EH (cell line): ENCODE measurements around the gene NCOA6.
A peak's percentile ranks its signal among the peaks of the same experiment; 100 is the strongest.
"Not testable (repeated sequence)": the region's sequence is repeated elsewhere in the genome, so short reads cannot be mapped to it uniquely, and the experiment has no call there.

Experiments used
- DNase-seq: peaks from one replicate; pipeline ENCODE4 v3.0.0-alpha.2; 2015; ENCODE audit warnings: low read depth

The NCOA6 gene

DNA sequence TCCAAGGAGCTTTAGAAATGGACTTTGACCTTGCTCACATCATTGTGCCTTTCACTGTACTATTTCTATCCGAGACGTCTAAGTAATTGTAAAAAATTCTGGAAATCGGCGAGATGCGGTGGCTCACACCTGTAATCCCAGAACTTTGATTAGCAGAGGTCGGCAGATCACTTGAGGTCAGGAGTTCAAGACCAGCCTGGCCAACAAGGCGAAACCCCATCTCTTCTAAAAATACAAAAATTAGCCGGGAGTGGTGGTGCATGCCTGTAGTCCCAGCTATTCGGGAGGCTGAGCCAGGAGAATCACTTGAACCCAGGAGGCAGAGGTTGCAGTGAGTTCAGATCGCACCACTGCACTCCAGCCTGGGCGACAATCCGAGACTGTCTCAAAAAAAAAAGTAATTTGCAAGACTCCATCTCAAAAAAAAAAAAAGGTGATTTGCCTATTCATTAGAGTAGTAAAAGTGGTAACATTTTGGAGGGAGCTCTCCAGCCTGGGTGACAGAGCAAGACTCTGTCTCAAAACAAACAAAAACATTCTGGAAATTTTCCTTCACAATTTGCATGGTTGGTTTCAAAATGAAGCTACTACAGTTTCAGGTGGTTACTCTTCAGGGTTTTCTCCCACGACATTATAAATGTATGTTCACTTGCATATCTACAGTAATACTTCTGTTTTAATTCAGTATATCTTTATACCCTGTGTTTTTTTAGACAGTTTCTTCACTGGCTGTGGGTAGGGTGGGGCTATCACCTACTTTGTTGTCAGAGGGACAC is 106.0 kb downstream of the NCOA6 start:
- DNase-seq, result not testable (repeated sequence)

DNA sequence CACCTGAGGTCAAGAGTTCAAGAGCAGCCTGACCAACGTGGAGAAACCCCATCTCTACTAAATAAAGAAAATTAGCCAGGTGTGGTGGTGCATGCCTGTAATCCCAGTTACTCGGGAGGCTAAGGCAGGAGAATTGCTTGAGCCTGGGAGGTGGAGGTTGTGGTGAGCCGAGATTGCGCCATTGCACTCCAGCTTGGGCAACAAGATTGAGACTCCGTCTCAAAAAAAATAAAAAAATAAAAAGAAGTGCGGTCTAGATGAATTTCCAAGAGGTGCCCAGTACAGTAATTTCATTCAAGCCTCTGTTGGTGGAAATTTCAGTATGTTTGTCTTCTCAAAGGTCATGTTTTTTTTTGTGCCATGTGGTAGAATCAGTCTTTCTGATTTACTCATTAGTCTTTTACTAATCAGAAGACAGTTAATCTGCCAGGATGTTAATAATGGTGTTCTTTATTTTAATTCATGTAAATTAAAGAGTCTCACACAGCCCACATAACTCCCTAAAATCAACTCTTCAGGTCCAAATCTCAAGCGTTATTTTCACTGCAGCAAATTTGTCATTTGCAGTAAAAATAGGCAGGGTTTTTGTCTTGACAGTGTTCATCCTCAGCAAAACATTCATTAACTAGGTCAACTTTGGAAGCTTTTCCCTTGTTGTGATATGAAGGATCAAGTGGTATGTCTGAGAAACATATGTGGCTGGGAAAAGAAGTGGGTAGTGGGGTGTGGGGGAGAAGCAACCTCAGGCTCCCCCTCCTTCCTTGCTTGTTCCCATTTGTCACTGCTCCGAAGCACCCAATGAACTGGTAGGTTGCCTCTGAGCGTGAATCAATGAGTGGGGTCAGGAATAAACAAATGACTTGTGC is 108.0 kb downstream of the NCOA6 start:
- no peak for DNase-seq

DNA sequence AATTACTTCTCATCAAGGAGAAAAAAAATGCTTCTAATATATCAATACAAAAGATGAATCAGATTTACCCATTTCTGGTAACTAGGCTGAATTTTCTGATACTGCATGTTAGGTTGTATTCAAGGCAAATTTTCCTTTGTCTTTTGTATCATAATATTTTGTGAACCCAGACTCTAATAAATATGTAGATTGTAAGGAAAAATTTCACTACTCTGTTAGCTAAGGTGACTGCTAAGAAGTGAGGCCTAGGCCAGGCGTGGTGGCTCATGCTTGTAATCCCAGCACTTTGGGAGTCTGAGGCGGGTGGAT is 108.6 kb downstream of the NCOA6 start:
- DNase-seq, result no peak

DNA sequence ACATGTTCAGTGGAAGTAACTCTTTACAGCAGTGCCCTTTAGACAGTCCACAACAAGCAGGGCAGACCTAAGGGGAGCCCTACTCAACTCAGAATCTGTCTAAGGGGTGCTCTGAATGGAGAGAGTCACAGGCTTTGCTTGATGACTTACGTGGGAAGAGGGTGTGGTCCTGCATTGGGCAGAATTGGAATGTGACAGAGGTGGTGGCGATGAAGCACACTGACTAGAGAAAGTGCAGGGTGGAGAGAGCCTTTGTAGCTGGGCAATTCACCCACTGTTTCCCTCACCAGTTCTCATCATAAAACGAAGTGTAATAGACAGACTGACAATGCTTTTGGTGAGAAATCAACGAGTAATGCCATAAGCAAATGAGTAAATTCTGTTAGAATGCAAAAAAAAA is 110.1 kb downstream of the NCOA6 start:
- peak; percentile 23 for DNase-seq

DNA sequence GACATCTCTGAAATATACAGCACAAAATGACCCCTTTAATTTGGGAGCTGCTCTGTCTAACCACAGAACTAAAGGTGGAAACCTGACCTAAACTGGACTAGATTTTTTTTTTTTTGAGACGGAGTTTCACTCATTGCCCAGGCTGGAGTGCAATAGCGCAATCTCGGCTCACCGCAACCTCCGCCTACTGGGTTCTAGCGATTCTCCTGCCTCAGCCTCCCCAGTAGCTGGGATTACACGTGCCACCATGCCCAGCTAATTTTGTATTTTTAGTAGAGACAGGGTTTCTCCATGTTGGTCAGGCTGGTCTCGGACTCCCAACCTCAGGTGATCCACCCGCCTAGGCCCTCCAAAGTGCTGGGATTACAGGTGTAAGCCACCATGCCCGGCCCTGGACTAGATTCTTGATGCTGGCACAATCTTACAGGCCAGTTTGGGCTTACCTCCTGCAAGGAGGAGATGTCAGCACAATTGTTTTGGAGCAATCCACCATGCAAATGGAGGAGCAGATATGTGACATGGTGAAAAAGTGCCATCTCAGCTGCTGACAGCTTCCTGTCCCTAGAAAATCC is 111.4 kb downstream of the NCOA6 start:
- not testable (repeated sequence) for DNase-seq

DNA sequence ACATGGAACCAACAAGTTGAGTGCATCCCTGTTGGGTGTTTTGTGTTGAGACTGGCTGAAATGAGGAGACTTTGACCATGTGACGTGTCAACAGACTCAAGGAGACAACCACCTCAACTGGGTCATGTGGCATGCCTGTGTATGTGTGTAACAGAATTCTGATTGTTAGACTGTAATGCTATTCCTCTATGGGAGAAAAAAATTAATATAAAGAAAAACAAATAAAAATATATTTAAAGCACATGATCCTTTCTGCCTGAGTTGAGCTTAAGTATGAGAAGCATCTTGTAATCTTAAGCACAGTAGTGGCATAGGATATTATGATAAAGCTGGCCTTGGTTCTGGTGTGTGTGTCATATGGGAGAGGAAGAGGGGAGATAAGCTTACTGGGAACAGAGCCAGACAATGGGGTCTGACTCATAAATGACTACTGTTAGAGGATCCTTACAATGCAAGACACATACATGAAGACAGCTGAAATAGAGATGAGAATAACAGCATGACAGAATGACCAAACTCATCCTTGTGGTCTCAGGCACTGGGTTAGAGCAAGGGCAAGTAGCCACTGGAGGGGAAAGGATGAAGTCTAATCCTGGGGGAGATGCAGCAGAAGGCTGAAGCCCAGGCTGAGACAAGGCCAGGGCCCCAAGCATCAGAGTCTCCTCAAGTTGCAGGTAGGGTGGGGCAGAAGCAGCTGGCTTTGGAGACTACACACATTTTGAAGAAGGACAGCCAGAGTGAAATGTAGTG is 112.1 kb downstream of the NCOA6 start:
- DNase-seq, result peak; percentile 99

DNA sequence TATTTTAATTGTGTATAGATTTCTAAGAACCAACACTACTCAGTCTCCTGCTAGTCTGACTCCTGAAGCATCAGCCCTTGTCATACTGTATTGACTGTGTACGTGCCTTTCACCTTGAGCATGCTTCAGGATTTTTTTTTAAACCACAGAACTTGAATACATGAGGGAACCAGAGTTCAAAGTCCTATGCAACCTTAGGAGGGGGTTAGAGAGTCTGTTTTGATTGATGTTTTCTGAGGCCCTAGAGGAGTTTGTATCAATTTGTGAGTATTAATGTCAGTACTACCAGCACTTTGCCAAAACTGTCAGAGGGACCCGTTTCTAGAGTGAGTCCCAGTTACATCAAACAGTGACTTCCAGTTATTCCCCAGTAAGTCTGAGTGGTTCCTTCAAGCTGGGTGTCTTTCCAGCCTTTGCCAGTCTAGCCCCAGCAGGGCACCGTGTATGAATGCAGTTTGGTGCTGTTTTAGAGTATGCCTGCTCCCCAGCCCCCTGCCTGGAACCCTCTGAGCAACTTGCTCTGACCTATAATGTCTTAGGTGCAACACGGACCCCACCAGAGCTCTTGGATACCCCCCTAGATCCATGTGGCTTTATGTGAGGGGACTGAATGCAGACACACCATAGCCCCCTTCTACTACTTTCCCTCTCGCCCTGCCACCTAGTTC is 112.8 kb downstream of the NCOA6 start:
- no peak for DNase-seq

DNA sequence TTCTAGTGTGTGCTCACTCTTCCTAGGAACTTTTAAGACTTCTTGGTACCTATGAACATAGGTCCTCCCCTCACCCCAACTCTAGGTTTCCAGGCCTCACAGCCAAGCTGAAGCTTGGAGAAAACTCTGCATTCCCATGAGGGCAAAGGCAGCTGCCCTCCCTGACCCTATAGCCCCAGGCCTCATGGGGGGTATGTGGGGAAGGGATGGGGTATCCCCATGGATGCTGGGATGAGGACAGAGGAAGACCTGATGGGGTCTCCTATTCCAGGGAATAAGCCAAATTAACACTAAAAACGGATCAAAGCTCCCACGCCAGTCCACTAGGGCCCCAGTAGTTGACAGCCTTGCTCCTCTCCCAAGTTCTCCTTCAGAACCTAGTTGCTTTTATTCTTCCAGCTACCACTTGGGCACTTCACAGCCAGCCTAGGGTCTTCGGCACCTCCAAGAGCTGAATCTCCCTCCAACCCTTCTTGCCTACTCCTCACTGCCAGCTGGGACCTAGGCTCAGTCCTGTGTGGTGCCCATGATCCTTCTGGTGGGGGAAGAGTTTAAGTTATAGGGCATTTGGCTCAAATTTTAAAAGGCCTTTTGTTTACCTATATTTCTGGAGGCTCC is 113.5 kb downstream of the NCOA6 start:
- DNase-seq, result no peak

DNA sequence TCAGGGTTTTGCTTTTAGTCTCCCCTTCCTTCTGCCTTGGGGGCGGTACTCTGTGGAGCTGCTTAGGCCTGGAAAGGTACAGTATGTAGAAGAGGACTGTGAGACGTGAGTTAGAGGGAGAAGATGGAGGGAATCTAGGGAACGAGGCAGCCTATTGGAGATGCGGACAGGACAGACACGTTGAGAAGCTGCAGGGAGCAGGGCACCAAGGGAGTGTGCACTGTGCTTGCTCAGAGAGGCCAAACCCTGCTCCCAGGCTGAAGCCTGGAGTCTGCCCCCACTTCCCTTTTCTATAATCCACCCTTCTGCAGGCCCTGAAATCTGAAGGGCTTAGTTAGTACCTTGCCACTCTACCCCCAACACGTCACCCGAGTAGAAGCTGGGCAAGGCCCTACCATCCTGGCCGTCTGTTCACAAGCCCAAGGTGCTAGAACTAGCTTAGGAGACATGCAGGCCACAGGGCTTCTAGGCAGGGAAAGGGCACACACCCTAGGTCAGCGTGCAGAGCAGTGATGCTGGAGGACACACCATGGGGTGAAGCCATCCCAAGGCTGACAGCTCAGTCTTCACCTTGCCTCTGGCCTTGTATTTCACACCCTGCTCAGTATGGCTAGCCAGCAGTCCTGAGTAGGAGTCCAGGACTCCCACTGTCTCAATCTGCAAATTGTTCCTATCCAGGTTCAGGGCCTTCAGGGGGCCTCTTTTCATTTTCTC is 114.4 kb downstream of the NCOA6 start:
- no peak for DNase-seq

DNA sequence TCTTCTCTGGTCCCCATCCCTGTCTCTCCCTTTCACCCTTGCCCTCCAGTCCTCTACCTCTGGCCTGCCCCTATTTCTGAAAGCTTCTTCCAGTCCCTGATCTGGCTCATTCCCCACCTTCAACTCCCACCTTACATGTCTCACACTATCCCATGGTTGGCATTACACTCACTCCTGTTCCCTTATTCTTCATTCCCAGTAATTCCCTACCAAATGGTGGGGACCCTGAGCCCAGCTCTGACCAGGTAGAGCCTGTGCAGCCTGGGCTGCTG is 114.9 kb downstream of the NCOA6 start:
- DNase-seq, result no peak

DNA sequence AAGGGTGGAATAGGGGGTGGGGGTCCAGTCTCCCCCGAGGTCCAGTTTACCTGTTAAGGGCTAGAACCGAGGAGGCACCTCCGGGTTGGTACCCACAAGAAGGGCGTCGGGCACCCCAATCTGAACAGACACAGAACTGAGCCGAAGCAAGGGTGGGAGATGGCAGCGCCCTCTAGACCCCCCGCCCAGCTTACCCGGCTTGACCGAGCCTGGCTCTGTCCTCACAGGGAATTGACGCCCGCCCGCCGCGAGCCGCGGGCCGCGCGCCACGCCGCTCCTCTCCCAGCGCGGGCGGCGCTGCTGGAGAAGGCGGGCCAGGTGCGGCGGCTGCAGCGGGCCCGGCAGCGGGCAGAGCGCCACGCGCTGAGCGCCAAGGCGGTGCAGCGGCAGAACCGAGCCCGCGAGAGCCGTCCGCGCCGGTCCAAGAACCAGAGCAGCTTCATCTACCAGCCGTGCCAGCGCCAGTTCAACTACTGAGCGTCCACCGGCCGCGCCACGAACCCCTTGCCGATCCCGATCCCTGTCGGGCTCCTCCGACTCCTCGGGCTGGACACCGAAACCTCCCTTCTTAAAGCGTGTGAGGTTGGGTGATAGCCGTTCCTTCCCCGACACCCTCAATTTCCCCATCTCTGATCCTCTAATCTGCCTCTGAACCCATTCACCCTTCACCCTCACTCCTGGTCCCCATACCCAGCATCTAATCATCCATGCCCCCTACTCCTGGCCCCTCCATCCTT is 115.5 kb downstream of the NCOA6 start:
- DNase-seq, result peak; percentile 76

DNA sequence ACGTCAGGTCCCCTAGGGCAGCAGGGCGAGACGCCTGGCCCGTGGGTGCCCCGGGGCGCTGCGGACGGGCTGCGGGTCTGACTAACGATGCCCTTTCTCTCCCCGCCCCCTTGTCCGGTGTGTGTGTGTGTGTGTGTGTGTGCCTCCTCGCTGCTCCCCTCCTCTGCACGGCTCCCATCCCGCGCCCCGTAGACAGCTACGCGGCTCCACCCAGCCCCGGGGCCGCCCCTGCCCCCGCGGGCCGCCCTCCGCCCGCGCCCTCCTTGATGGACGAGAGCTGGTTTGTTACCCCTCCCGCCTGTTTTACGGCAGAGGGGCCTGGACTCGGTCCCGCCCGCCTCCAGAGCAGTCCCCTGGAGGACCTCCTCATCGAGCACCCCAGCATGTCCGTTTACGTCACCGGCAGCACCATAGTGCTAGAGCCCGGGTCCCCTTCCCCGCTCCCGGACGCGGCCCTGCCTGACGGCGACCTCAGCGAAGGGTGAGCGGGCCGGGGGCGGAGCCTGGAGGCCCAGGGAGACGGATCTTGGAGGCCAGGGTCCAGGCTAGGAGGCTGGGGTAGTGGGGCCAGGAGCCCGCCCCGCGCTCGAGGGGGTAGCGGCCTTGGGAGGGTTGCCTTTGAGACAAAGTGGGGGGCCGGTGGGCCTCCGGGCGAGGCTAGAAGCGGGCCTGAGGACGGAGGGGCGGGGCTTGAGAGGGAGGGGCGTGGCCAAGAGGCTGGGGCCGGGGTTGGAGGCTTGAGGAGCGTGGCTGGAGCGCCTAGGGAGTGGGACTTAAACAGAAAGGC is 116.2 kb downstream of the NCOA6 start:
- DNase-seq, result peak; percentile 85

DNA sequence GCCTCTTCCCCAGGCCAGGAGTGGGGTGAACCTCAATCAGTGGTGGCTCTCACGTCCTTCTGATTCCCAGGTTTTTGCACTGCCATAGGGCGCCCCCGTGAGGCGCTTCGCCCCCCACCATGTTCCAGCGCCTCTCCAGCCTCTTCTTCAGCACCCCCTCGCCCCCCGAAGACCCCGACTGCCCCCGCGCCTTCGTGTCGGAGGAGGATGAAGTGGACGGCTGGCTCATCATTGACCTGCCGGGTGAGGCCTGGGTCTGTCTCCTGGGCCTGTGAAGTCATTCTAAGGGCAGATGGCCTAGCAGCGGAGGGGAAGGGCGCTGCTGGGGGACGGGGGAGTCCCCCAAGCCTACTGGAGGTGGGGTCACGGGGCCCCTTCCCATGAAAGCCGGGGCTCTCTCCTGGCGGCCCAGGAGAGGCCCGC is 116.8 kb downstream of the NCOA6 start:
- DNase-seq, result peak; percentile 54

DNA sequence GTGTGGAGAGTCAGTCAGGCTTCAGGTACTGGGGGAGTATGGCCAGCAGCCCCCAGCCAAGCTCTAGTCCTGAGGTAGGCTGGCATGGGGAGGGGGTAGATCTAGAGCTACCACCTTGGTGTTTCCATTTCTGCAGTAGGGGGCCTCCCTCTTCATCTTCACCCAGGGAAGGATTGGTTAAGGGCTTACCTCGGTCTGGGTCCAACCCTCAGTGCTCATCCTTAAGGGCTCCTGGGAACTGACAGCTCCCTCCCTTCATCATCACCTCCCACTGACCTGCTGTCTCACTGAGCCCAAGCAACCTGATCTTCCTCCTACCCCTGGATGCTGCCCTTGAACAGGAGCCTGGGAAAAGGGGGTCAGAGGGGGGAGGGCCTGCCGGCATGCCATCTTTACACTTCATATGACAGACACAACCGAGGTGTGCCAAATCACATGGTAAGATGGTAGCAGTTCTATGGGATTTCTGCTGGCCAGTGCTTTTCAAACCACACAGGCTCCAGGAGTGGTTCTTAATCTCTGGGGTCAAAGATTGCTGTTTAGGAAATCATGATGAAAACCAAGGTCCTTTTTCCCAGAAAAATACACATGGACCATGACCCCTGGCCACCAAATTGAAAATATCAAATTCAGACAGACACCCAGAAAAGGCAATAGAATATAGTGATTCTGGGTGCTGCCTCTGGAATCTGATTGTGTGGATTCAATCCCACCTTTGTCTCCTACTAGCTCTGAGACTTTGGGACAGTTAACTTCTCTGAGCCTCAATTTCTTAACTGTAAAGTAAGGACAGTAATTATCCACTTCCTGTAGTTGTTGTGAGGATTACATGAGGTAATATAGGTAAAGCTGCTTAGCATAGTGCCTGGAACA is 118.3 kb downstream of the NCOA6 start:
- DNase-seq, result no peak

DNA sequence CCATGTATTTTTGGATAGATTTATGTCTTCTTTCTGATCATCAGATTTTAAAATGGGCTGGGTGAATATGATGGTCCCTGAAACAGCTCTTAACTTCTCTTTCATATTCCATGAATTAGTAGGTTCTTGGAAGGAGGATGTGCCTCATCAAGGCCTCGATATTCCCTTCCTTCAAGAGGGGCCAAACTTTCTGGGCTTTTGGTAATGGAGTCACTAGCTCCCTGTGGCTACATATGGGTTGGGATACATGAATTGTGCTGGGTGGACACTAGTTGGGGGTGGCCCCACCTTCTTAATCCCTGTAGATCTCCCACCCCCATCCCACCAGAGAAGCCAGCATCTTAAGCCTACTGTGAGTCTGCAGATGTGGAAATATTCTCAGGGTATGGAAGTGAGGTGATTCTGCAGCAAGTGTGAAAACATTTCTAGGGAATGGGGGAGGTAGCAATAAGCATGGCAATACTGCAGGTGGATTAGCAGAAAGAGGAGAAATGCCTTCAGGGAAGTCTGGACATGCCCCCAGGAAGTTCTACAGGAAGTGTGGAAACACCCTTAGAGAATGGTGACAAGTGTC is 119.1 kb downstream of the NCOA6 start:
- DNase-seq, result no peak

DNA sequence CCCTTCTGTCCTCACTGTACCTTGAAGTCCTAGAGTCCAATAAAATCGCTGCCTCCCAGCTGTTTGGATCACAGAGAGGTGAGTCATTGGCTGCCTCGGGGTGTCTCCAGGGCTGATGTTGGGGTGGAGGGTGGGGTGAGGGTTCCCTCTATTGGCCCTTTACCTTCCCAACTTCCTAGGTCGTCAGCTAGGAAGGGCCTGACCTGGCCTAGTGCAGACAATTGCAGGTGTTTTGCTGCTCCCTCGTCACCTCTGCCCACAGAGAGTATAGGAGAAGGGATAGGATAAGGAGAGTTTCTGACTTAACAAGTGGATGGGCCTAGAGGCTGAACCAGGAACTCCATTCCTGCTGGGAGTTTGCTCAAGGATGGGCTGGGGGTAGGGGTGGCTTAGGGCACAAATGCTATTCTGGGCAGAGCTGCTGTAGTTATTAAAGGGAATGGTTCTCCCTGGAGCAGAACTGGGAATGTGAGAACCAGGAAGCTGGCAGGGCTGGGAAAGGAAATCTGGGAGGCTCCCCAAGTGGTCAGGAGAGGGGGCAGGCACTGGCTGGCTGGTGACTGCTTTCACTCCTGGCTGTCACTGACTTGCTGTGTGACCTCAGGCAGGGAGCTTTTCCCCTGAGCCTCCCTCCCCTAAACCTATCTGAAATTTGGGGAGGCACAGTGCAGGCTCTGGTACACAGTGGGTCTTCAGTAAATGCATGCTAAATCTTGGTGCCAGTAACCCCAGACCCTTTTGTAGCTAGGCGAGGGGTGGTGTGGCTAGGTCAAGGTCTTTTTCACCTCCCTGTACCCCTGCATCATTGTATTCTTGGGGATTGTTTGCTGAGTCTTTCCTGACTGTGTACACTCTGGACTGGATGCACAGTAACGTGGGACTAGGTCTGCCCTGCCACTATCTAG is 119.8 kb downstream of the NCOA6 start:
- DNase-seq, result peak; percentile 65

DNA sequence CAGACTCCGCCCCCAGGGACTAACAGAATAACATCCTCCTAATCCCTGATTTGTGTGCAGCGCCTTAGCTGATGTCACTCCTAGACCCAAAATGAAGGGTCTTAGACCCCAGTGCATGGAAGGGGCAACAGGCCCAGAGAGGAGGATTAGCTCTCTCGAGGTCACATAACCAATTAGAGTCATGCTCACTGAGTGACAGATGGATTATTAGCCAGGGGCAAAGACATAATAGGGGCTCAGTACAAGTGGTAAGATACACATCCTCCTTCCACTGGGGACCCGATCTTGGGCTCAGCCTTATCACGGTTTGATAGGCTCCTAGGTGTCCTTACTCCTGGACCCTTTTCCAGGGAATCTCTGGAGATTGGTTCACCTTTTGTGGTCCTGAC is 120.4 kb downstream of the NCOA6 start:
- no peak for DNase-seq
